HUDEP-2 (cell line): ENCODE data around the gene SHISA3.
"Not testable (repeated sequence)": the region's sequence is repeated elsewhere in the genome, so short reads cannot be mapped to it uniquely, and the experiment has no call there.

Source experiments
- DNase-seq, 76 experiments: peaks; one replicate each; lab custom pipeline; 2025; ENCODE audit not compliant: unreplicated experiment in 76 of 76; lab: John Stamatoyannopoulos, UW

Gene SHISA3

GRCh38 chr4:42396752-42397634, at the start of gene SHISA3:
SHISA3 (plus strand) TSS chr4:42397488; CDS start chr4:42398057, 569 bp downstream.
- no peak for DNase-seq

DNA sequence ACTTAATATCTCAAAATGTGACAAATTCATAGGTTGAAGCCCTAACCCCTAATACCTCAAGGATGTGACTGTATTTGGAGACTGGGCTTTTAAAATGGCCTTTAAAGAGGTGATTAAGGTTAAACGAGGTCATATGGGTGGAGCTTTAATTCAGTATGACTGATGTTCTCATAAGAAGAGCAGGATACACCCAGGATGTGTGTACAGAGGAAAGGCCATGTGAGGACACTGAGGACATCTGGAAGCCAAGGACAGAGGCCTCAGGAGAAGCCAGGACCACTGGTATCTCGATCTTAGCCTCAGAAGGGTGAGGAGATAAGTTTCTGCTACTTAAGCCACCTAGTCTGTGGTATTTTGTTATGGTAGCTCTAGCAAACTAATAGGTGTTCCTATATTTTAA, 49.0 kb upstream of the SHISA3 start:
- DNase-seq = no peak

DNA sequence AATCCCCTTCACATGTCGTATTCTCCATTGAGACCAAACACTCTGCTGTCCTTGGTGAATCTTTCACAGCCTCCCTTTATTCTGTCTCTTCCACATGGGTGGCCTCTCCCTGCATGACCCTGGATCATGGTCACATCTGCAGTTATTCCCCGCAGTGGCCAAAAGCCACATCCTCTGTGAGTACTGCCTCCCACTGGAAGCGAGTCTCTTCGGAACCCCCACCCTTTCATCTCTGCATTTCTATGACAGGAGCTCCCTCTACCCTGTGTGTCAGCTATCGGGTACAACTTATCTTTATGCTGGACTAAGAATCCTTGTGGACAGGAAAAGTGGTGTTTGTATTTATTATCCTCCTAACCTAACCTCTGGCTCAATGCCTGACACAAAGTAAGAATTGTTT, 48.6 kb upstream of the SHISA3 start:
- no peak for DNase-seq

- DNase-seq = no peak
These were observed 46.6 kb upstream of the SHISA3 start for GRCh38 chr4:42350611-42351182.

- DNase-seq = no peak
These were observed 45.2 kb upstream of the SHISA3 start for GRCh38 chr4:42352049-42352448.

GRCh38 chr4:42357325-42357724, 40.0 kb upstream of the SHISA3 start:
- no peak for DNase-seq

DNA sequence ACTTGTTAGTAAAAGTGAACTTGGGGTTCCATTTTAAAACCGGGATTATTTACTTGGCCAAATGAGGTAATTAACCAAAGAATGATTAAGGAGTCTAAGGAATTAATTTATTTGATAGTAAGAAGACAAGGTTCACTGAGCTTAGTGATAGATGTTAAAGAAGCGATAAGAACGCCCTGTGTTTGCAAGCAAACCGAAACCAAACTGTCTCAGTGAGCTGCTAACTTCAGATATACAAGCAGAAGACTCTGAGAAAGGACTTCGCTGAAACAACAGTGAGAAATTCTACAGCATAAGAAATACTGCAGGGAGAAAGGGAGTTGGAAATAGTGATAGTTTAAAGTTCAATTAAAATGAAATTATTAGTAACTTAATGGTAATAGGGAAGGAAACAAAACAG, 37.6 kb upstream of the SHISA3 start:
- DNase-seq = no peak

- DNase-seq = no peak
These were observed 37.0 kb upstream of the SHISA3 start for GRCh38 chr4:42360256-42360669.

- no peak for DNase-seq
These were observed 35.8 kb upstream of the SHISA3 start for GRCh38 chr4:42361456-42361855.

- DNase-seq = no peak
These were observed 34.7 kb upstream of the SHISA3 start for GRCh38 chr4:42362591-42362990.

- no peak for DNase-seq
These were observed 33.7 kb upstream of the SHISA3 start for GRCh38 chr4:42363614-42364013.

- DNase-seq = no peak
These were observed 32.8 kb upstream of the SHISA3 start for GRCh38 chr4:42364266-42365053.

GRCh38 chr4:42366959-42367358, 30.3 kb upstream of the SHISA3 start:
- peak in 1 of 76 experiments; percentile 1 for DNase-seq

DNA sequence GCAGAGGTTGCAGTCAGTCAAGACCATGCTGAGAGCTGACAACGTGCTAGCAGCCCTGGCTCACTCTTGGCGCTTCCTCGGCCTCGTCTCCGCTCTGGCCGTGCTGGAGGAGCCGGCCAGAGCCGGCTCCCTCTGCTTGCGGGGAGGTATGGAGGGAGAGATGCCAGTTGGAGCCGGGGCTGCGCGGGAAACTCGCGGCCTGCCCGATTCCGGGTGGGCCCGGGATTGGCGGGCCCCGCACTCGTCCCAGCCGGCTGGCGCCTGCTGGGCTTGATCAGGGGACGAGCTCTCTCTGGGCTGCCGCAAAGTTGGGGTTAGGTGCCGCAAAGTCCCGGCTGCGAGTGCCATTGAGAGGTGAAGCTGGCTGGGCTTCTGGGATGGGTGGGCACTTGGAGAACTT, 27.8 kb upstream of the SHISA3 start:
- no peak for DNase-seq

- DNase-seq = peak in 4 of 76 experiments; percentile 1 to 4 (median 2)
These were observed 25.7 kb upstream of the SHISA3 start for GRCh38 chr4:42371305-42372252.

- DNase-seq = not testable (repeated sequence)
These were observed 25.0 kb upstream of the SHISA3 start for GRCh38 chr4:42372303-42372702.

DNA sequence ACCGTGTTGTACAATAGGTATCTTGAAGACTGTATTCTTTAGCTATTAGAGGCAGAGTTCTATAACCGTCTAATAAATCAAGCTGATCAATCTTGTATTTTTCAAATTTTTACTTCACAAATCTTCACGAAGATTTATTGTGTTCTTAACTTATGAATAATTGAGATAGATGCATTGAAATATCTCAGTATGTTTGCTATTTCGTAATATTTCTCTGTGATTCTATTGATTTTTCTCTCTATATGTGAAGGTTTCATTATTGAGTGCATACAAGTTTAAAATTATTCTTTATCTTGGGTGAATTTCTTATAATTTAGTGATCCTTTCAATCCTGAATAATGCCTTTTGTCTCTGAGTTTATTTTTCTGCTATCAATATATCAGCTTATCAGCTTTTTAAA, 19.8 kb upstream of the SHISA3 start:
- DNase-seq = no peak

- DNase-seq = no peak
These were observed 15.6 kb upstream of the SHISA3 start for GRCh38 chr4:42381666-42382065.

- no peak for DNase-seq
These were observed 11.8 kb upstream of the SHISA3 start for GRCh38 chr4:42385516-42385915.

GRCh38 chr4:42390622-42391354, 6.5 kb upstream of the SHISA3 start:
- no peak for DNase-seq
